ENCODE measurements around the gene CYFIP1.

The CYFIP1 gene

DNA sequence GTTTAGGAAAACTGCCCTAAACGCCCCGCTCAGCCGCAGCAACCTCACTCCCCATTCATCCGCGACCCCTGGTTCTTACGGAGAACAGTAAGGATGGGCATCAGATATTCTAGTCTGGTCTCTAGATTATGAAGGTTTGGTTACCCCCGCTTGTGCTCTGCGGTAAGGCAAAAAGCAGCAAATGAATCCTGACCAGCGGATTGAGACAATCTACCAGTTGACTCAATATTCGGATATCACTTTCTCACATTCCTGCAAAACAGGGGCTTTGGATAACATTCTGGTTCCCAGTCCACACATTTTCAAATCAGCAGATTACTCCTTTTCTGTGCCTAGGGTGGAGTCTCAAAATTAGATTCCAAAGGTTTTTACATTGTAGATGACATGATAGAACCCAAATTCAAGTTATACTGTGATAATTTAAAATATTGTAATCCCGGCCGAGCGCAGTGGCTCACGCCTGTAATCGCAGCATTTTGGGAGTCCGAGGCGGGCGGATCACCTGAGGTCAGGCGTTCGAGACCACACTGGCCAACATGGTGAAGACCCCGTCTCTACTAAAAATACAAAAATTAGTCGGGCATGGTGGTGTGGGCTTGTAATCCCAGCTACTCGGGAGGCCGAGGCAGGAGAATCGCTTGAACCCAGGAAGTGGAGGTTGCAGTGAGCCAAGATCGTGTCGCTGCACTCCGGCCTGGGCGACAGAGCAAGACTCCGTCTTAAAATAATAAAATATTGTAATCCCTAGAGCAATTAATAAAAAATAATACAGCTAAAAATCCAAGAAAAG, 1.1 kb upstream of the CYFIP1 start:
- Histone ChIP-seq H3K36me3 (replicated peaks) (no peaks in the 10 kb centered on the region; the same call in 1 of the 2 replicates), H3K9me3 (no peaks in the 10 kb centered on the region), H3K4me1 (peaks cover 6% of the 10 kb centered on the region), H3K27me3 (ENCODE audit: low read depth) (no peaks in the 10 kb centered on the region), H3K4me3 (peak overlapping the region; percentile 76)
- no peak for DNase-seq (ENCODE audit: low spot score in 2 of 2)
- in situ Hi-C loops (cut with MboI; ENCODE audit: low sequenced_read_pairs): no loop called here

DNA sequence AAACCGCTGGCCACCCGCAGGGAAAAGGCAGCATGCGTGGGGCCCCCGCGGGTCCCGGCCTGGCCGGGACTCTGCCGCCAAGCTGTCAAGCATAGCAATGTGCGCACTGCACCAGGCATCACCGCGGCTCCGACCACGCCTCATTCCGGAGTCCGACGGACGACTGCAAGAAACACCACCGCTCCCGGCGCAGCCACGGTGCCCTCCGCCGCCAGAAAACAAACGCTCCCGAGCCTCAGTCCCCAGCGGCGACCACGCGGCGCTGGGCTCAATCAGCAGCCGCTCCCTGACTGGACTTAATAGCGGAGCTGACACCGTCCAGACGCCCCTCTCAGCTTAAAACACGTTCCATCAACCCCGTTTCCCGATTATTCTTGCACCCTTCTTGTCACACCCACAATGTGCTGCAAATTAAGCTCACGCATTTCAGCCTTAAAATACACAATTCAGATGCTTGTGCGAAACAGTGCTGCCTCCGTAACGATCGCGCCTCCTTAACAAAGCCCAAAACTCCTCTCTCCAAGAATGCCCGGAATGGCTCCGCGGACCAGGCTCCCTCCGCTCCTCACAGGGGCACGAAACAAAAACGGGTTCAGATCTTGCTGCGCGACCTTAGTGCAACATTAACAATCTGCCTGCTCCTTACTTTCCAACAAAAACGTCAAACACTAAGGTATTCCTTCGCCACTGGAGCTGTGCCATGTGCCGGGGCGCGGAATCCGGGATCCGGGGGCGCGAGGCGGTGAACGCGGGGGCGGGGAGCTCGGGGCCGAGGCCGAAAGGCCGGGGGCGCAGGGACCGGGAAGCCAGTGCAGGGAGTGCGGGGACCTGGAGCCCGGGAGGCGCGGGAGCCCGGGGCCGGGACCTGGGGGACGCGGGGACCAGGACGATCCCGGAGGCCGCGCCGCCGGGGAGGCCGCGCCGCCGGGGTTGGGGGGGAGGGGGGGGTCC, 655 bp downstream of the CYFIP1 start:
- H3K9me3 ChIP-seq: no peaks in the 10 kb centered on the region
- peaks cover 6% of the 10 kb centered on the region for H3K4me1 ChIP-seq
- peak; percentile 48 to 78 for DNase-seq (ENCODE audit: low spot score in 2 of 2)
- no peaks in the 10 kb centered on the region; the same call in 1 of the 2 replicates for H3K36me3 ChIP-seq (replicated peaks)
- no peaks in the 10 kb centered on the region for H3K27me3 ChIP-seq (ENCODE audit: low read depth)
- in situ Hi-C loops (cut with MboI; ENCODE audit: low sequenced_read_pairs): loop anchor here (10.0 kb wide), 2 partner anchors 55 kb away; partner anchors contain the start of gene TUBGCP5
- peak overlapping the region; percentile 76 for H3K4me3 ChIP-seq

DNA sequence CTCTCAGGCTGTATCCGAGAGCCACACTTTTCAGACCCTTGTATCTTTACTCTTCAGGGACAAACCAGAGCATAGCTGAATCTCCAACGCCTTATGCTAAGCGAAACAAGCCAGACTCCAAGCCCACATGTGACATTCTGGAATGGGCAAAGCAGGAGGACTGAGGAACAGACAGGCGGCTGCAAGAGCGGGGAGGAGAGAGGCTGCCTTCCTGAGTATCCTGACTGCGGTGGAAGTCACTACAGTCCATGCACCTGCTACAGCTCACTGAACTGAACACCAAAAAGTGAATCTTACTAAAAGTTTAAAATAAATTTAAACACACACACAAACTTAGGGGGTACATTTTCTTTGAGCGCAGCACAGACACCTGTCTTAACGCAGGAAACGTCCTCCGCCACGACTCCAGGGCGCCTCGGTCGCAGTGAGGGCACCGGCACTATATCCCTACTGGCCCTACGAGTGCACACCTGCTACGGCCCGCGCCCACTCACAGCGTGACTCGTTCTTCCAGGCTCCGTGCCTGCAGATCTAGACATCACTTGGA, 1.4 kb downstream of the CYFIP1 start:
- H3K9me3 ChIP-seq: no peaks in the 10 kb centered on the region
- in situ Hi-C loops (cut with MboI; ENCODE audit: low sequenced_read_pairs): loop anchor here (10.0 kb wide), 2 partner anchors 54 to 56 kb away; partner anchors contain the start of gene TUBGCP5
- H3K4me3 ChIP-seq: peak overlapping the region; percentile 76
- peak; percentile 26 to 40 for DNase-seq (ENCODE audit: low spot score in 2 of 2)
- no peaks in the 10 kb centered on the region; the same call in 1 of the 2 replicates for H3K36me3 ChIP-seq (replicated peaks)
- no peaks in the 10 kb centered on the region for H3K27me3 ChIP-seq (ENCODE audit: low read depth)
- peaks cover 6% of the 10 kb centered on the region for H3K4me1 ChIP-seq

DNA sequence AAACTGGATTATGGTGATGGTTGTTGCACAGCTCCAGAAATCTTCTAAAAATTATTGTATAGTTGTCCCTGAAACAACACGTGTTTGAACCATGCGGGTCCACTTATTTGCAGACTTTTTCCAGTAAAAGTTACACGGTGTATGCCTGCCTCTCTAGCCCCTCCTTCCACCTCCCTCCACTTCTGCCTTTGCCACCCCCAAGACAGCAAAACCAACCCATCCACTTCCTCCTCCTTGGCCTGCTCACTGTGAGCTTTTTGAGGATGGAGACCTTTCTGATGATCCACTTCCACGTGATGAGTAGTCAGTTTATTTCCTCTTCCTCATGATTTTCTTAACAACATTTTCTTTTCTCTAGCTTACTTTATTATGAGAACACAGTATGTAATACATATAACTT, 5.4 kb downstream of the CYFIP1 start:
- DNase-seq (ENCODE audit: low spot score in 2 of 2): no peak
- H3K4me1 ChIP-seq: peaks cover 2% of the 10 kb centered on the region; the same call in 1 of the 2 replicates
- H3K36me3 ChIP-seq (replicated peaks): no peaks in the 10 kb centered on the region; the same call in 1 of the 2 replicates
- in situ Hi-C loops (cut with MboI; ENCODE audit: low sequenced_read_pairs): loop anchor here (10.0 kb wide), 2 partner anchors 50 to 60 kb away; partner anchors contain the start of gene TUBGCP5
- peaks cover 4% of the 10 kb centered on the region; the same call in 1 of the 2 replicates for H3K9me3 ChIP-seq
- H3K27me3 ChIP-seq (ENCODE audit: low read depth): no peaks in the 10 kb centered on the region
- no peak overlapping the region for H3K4me3 ChIP-seq

DNA sequence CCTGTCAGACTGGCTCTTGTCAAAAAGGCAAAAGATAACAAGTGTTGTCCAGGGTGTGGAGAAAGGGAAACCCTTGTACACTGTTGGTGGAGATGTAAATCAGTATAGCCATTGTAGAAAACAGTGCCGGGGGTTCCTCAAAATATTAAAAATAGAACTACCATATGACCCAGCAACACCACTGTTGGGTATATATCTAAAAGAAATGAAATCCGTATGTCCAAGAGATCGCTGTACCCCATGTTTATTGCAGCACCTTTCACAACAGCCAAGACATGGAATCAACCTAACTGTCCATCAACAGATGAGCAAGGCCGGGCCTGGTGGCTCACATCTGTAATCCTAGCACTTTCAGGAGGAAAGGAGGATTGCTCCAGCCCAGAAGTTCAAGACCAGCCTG, 6.2 kb downstream of the CYFIP1 start:
- Histone ChIP-seq H3K27me3 (ENCODE audit: low read depth) (no peaks in the 10 kb centered on the region), H3K36me3 (replicated peaks) (no peaks in the 10 kb centered on the region), H3K9me3 (peaks cover 4% of the 10 kb centered on the region; the same call in 1 of the 2 replicates), H3K4me3 (no peak overlapping the region), H3K4me1 (peaks cover 9% of the 10 kb centered on the region)
- DNase-seq (ENCODE audit: low spot score in 2 of 2): no peak
- in situ Hi-C loops (cut with MboI; ENCODE audit: low sequenced_read_pairs): loop anchor here (10.0 kb wide), 2 partner anchors 49 to 61 kb away; partner anchors contain the start of gene TUBGCP5

DNA sequence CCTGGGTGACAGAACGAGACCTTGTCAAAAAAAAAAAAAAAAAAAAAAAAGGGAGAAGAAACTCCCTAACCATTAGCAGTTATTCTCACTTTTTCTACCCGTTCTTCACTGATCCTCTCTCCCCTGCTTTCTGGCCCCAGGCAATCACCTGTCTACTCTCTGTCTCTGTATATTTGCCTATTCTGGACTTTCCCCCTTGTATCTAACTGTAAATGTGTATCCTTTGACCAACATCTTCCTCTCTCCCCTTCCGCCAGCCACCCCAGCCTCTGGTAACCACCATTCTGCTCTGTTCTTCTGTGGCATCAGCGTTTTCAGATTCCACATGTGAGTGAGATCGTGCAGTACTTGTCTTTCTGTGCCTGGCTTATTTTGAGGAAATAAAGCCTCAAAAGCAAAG, 6.9 kb downstream of the CYFIP1 start:
- H3K4me3 ChIP-seq: no peak overlapping the region
- in situ Hi-C loops (cut with MboI; ENCODE audit: low sequenced_read_pairs): loop anchor here (10.0 kb wide), 2 partner anchors 48 to 62 kb away; partner anchors contain the start of gene TUBGCP5

DNA sequence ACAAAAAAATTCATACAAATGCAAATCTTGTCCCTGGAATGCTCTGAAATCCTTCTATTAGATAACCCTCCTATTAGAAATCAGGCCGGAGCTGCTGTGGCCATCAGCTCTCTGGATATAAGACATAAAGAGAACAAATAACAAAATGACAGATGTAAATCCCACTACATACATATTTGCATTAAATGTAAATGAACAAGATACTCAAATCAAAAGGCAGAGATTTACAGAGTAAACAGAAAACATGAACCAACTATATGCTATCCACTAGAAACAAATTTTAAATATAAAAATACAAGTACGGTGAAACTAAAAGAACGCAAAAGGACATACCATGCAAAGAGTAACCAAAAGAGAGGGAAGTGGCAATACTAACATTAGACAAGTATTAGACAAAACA, 10.7 kb downstream of the CYFIP1 start:
- Histone ChIP-seq H3K4me3 (no peak overlapping the region), H3K9me3 (peaks cover 4% of the 10 kb centered on the region; the same call in 1 of the 2 replicates), H3K36me3 (replicated peaks) (no peaks in the 10 kb centered on the region), H3K4me1 (peaks cover 15% of the 10 kb centered on the region), H3K27me3 (ENCODE audit: low read depth) (no peaks in the 10 kb centered on the region)
- peak in 1 of 2 experiments; percentile 62 for DNase-seq (ENCODE audit: low spot score in 2 of 2)
- in situ Hi-C loops (cut with MboI; ENCODE audit: low sequenced_read_pairs): no loop called here

More for the DNA sequence above, 6.9 kb downstream of the CYFIP1 start:
- no peaks in the 10 kb centered on the region for H3K27me3 ChIP-seq (ENCODE audit: low read depth)
- H3K4me1 ChIP-seq: peaks cover 14% of the 10 kb centered on the region
- H3K9me3 ChIP-seq: peaks cover 4% of the 10 kb centered on the region; the same call in 1 of the 2 replicates
- H3K36me3 ChIP-seq (replicated peaks): no peaks in the 10 kb centered on the region
- no peak for DNase-seq (ENCODE audit: low spot score in 2 of 2)

DNA sequence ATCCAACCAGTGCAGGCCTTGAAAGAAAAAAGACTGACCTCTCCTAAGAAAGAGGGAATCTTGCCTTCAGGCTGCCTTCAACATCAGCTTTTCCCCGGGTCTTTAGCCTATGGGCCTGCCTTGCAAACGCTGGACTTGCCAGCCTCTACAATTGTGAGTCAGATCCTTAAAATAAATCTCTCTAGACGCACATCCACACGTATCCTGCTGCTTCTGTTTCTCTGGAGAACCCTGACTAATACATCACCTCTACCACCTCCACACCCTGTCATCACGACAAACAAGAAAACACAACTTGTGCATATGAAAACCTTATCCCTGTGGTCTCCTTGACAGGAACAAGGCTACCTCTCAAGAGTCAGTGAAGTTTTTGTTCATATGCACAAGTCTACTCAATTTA, 11.8 kb downstream of the CYFIP1 start:
- Histone ChIP-seq H3K9me3 (peaks cover 4% of the 10 kb centered on the region; the same call in 1 of the 2 replicates), H3K36me3 (replicated peaks) (no peaks in the 10 kb centered on the region), H3K27me3 (ENCODE audit: low read depth) (no peaks in the 10 kb centered on the region), H3K4me3 (no peak overlapping the region), H3K4me1 (peaks cover 15% of the 10 kb centered on the region)
- DNase-seq (ENCODE audit: low spot score in 2 of 2): no peak
- in situ Hi-C loops (cut with MboI; ENCODE audit: low sequenced_read_pairs): no loop called here

DNA sequence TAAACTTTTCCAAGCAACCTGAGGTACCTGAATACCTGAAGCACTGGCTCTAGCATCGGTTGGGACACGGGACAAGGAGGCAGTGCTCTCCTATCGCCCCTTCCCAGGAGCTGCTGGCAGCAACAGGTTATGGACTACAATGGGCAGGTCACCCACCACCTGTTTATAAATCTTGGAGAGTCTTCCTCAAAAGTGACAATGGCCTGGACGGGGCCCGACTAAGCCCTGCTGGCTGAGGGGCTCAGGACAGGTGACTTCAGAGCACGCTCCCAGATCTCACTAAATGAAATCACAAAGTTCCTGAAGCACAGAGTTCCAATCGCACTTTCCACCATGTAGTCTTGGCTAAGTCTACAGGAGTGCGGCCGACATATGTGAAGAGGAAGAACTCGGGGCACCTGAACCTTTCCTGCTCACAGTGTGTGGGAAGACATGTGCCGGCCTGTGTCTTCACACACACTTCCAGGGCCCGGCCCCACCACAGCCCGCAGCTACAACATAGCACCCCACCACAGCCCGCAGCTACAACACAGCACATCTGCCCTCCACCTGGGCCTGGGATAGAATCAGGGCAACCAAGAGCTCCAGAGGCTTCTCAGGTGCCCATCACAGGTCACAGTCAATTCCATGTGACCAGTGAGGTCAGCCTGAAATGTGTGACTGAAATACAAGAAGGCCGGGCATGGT, 12.9 kb downstream of the CYFIP1 start:
- in situ Hi-C loops (cut with MboI; ENCODE audit: low sequenced_read_pairs): no loop called here
- no peaks in the 10 kb centered on the region for H3K36me3 ChIP-seq (replicated peaks)
- H3K9me3 ChIP-seq: peaks cover 4% of the 10 kb centered on the region; the same call in 1 of the 2 replicates
- H3K4me3 ChIP-seq: no peak overlapping the region
- DNase-seq (ENCODE audit: low spot score in 2 of 2): no peak
- H3K4me1 ChIP-seq: peaks cover 15% of the 10 kb centered on the region
- H3K27me3 ChIP-seq (ENCODE audit: low read depth): no peaks in the 10 kb centered on the region

DNA sequence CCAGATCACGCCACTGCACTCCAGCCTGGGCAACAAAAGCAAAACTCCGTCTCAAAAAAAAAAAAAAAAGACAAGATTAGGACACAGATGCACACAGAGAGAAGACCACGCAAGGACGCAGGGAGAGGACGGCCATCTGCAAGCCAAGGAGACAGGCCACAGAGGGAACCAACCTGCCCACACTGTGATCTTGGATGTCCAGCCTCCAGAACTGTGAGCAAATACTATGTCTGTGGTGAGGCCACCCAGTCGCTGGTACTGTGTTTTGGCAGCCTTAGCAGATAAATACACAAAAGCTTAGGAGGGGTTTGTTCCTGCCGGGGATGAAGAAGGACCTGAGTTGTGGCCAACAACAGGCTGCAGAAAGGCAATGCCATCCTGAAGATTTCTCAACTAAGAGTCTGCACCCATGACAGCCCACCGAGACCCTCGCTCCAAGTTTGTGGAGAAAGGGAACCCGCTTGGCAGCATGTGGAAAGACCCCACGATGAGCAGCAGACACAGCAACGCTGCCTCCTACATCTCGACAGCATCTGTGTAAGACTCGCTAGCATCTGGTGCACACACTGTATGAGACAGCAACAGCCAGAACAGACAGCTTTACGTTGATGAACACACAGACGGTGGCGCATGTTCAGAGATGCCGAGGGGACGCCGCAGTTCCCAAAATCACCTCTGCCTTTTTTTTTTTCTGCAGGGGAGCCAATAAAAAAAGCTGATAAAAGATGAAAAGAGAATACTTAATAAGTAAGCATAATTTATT, 13.7 kb downstream of the CYFIP1 start:
- H3K27me3 ChIP-seq (ENCODE audit: low read depth): no peaks in the 10 kb centered on the region
- peaks cover 15% of the 10 kb centered on the region for H3K4me1 ChIP-seq
- H3K9me3 ChIP-seq: peaks cover 4% of the 10 kb centered on the region; the same call in 1 of the 2 replicates
- DNase-seq (ENCODE audit: low spot score in 2 of 2): no peak
- H3K4me3 ChIP-seq: no peak overlapping the region
- in situ Hi-C loops (cut with MboI; ENCODE audit: low sequenced_read_pairs): no loop called here
- no peaks in the 10 kb centered on the region for H3K36me3 ChIP-seq (replicated peaks)

DNA sequence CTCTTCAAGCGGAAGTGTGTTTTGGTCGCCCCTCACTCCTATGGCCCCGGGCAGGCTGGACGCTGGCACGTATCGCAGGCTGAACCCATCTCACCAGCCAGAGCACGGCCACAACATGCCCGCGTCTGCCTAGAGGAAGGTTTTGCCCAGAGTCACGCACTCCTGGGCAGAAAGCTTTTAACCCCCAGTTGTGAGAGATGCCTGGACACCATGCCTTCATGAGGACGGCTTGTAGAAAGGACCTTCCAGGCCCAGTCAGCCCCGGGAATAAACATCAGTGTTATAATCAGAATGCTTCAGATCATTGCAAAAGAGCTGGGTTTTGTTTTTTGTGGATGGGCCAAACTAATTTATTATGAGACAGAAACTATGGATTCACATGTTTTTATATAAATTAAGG, 16.5 kb downstream of the CYFIP1 start:
- Histone ChIP-seq H3K27me3 (ENCODE audit: low read depth) (no peaks in the 10 kb centered on the region), H3K36me3 (replicated peaks) (no peaks in the 10 kb centered on the region), H3K4me1 (peaks cover 5% of the 10 kb centered on the region), H3K9me3 (no peaks in the 10 kb centered on the region), H3K4me3 (no peak overlapping the region)
- no peak for DNase-seq (ENCODE audit: low spot score in 2 of 2)
- in situ Hi-C loops (cut with MboI; ENCODE audit: low sequenced_read_pairs): no loop called here

DNA sequence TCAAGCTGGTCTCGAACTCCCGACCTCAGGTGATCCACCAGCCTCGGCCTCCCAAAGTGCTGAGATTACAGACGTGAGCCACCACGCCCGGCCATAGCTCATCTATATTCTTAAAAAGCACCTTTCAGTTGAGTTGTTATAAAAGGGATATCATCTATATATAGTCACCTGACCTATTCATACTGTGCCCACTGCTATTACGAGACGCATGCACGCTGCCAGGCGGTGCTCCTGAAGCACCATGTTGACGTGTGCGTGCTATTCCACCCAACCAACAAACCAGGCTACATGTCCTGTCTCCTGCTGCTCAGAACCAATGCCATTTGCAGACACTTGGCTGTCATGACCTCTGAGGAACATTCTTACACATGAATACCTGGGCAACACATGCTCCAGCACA, 17.6 kb downstream of the CYFIP1 start:
- in situ Hi-C loops (cut with MboI; ENCODE audit: low sequenced_read_pairs): no loop called here

More for the DNA sequence above, 17.6 kb downstream of the CYFIP1 start:
- Histone ChIP-seq H3K36me3 (replicated peaks) (no peaks in the 10 kb centered on the region), H3K9me3 (no peaks in the 10 kb centered on the region), H3K27me3 (ENCODE audit: low read depth) (no peaks in the 10 kb centered on the region), H3K4me3 (no peak overlapping the region), H3K4me1 (no peaks in the 10 kb centered on the region)
- DNase-seq (ENCODE audit: low spot score in 2 of 2): no peak

Data from HAP-1 (cell line).